Thyroid gland (tissue), 4 donors: ENCODE measurements around the gene PPP1R1B. TPM values are rescaled to one million over a fixed set of nuclear protein-coding genes. Genes with fewer than 3 reads are reported as not detected.

Experiments used
- DNase-seq, 2 donors: peaks; one replicate each; pipeline ENCODE4 v3.0.0-alpha.2; 2019
- H3K27ac ChIP-seq, 3 donors: fragments of 200-600 bp; sonication (generic); 1 replicate in 2 of 3; 2 replicates in 1 of 3; pipeline ENCODE4 v1.5.1; 2016 to 2019; ENCODE audit warnings: mild to moderate bottlenecking in 1 of 3, moderate library complexity in 1 of 3
- H3K27me3 ChIP-seq: fragments of 200-600 bp; sonication (generic); one replicate; pipeline ENCODE4 v1.5.1; 2019
- H3K36me3 ChIP-seq, 2 donors: fragments of 200-600 bp; sonication (generic); one replicate each; pipeline ENCODE4 v1.5.1; 2016 to 2019
- H3K4me1 ChIP-seq, 2 donors: fragments of 200-600 bp; sonication (generic); one replicate each; pipeline ENCODE4 v1.5.1; 2017 to 2019
- H3K4me3 ChIP-seq, 3 donors: fragments of 200-600 bp; sonication (generic); replicated peaks in 1 of 3; 1 replicate in 2 of 3; 2 replicates in 1 of 3; pipeline ENCODE4 v1.5.1; 2016; ENCODE audit warnings: mild to moderate bottlenecking in 1 of 3
- H3K9me3 ChIP-seq: fragments of 200-600 bp; sonication (generic); one replicate; pipeline ENCODE4 v1.5.1; 2017
- POLR2A ChIP-seq, 2 donors: fragments of 450-650 bp; IDR thresholded peaks; one replicate each; pipeline ENCODE4 v1.6.1; 2017; ENCODE audit warnings: antibody characterized with exemption in 2 of 2, mild to moderate bottlenecking in 2 of 2, moderate library complexity in 1 of 2
- WGBS, 2 donors: methylation state at CpG; one replicate each; pipeline ENCODE4 v1.1.5; 2017; 5-methylcytosine and 5-hydroxymethylcytosine counted together
- intact Hi-C: fragments of 100-400 bp; cut with DNase I; formaldehyde crosslinking; loops from one replicate; pipeline ENCODE4 v1.15.1; 2023
- total RNA-seq, 4 donors: library from RNA; depleted of rRNA; stranded (reverse); fragments of >200 nt; gene quantifications; one replicate each; pipeline ENCODE4 v1.2.3, GENCODE V29; 2016
- TF ChIP-seq, protein P1 (sequence below), 6 experiments: fragments of 200-600 bp in 3 of 6; fragments of 450-650 bp in 3 of 6; sonication (generic) in 3 of 6; IDR thresholded peaks; one replicate each; pipeline ENCODE4 v1.5.1; 2016 to 2019; ENCODE audit warnings: antibody characterized with exemption in 6 of 6, mild to moderate bottlenecking in 2 of 6, inconsistent platforms in 1 of 6, moderate library complexity in 1 of 6

PPP1R1B gene
- total RNA-seq, 4 donors from 2014 or later: 1.2 TPM; not detected in 3

DNA sequence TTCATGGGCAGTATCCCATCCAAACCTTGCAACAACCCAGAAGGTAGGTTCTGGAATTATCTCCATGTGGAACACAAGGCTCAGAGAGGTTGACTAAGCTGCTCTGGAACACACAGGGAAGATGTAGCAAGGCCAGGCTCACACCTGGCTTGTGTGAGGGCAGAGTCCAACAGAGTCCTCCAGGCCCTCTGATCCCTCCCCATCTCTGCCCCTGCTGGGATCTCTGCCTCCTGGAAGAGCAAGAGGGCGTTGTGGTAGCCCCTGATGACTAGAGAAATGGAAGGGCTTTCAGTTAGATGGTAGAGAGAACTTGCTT is 7.0 kb upstream of the PPP1R1B start:
- TF ChIP-seq POLR2A (IDR thresholded peaks at IDR 0.05): no peak
- TF ChIP-seq, protein P1, sequence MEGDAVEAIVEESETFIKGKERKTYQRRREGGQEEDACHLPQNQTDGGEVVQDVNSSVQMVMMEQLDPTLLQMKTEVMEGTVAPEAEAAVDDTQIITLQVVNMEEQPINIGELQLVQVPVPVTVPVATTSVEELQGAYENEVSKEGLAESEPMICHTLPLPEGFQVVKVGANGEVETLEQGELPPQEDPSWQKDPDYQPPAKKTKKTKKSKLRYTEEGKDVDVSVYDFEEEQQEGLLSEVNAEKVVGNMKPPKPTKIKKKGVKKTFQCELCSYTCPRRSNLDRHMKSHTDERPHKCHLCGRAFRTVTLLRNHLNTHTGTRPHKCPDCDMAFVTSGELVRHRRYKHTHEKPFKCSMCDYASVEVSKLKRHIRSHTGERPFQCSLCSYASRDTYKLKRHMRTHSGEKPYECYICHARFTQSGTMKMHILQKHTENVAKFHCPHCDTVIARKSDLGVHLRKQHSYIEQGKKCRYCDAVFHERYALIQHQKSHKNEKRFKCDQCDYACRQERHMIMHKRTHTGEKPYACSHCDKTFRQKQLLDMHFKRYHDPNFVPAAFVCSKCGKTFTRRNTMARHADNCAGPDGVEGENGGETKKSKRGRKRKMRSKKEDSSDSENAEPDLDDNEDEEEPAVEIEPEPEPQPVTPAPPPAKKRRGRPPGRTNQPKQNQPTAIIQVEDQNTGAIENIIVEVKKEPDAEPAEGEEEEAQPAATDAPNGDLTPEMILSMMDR (IDR thresholded peaks at IDR 0.05): no peak
- Histone ChIP-seq H3K4me1 (peaks cover 7 to 10% of the 10 kb centered on the region in 2 donors), H3K9me3 (no peaks in the 10 kb centered on the region), H3K4me3 (no peak overlapping the region), H3K27ac (no peak overlapping the region), H3K36me3 (no peaks in the 10 kb centered on the region), H3K27me3 (no peaks in the 10 kb centered on the region)
- DNase-seq: no peak
- intact Hi-C loops: loop anchor here (5.0 to 10.0 kb wide), 3 partner anchors 72 to 245 kb away; partner anchors contain the start of genes IKZF3 and ZPBP2
- 47 to 50% methylated on average over 1 of the region's 1 CpG for WGBS, 2 donors

DNA sequence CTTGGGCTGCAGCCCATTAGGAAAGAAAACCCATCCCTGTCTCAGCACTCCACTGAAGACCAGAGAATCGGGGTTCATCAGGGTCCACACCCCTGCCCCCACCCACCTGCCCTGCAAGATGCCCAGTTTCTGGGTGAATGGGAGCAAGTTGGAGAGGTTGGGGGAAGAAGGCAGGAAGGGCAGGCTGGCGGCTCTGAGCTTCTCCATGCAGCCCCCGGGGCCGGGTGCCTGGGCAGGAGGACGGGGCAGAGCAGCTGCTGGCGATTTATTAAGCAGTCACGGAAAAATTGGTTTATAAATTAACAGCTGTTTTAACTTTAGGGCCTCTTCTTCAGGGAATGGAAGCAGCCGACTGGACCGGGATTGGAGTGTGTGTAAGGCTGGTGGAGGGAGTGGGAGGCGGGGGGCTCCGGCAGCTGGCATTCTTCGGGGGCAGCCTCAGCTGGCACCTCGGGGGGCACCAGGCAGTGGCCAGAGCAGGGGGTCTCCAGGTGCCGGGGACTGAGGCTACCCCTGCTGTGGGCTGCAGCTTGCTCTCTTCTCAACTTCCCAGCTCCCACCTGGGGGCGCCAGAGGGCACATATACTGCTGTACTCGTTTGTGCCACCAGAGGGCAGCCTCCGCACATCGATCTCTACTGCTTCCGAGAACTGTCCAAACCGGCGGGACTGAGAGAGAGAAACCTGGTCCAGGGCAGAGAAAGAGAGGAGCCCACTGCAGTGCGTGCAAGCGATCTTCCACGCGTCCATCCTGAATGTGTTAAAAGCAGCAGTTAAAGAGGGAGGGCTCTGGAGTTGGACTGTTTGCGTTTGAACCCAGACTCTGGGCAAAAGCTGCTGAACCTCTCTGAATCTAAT is 5.0 kb upstream of the PPP1R1B start:
- DNase-seq: peak; percentile 80 to 86

GRCh38 chr17:39622380-39623006 is 4.3 kb upstream of the PPP1R1B start:
- Histone ChIP-seq H3K36me3 (no peaks in the 10 kb centered on the region), H3K27ac (no peak overlapping the region), H3K9me3 (no peaks in the 10 kb centered on the region), H3K4me1 (peaks cover 12 to 16% of the 10 kb centered on the region in 2 donors), H3K27me3 (peaks cover 15% of the 10 kb centered on the region), H3K4me3 (no peak overlapping the region)
- intact Hi-C loops: loop anchor here (2.0 to 10.0 kb wide), 4 partner anchors 42 to 242 kb away; partner anchors contain the start of genes IKZF3, TCAP and ZPBP2
- 52 to 55% methylated on average over 16 of the region's 16 CpGs for WGBS, 2 donors
- DNase-seq: no peak
- no peak for TF ChIP-seq POLR2A (IDR thresholded peaks at IDR 0.05)
- TF ChIP-seq, protein P1 (IDR thresholded peaks at IDR 0.05): no peak

More for the DNA sequence above, 5.0 kb upstream of the PPP1R1B start:
- H3K4me3 ChIP-seq: no peak overlapping the region
- H3K27me3 ChIP-seq: peaks cover 7% of the 10 kb centered on the region
- no peaks in the 10 kb centered on the region for H3K36me3 ChIP-seq
- TF ChIP-seq POLR2A (IDR thresholded peaks at IDR 0.05): no peak
- TF ChIP-seq, protein P1 (IDR thresholded peaks at IDR 0.05): peak; percentile 93 to 100 (median 100)
- peaks cover 10 to 14% of the 10 kb centered on the region in 2 donors for H3K4me1 ChIP-seq
- WGBS, 2 donors: 10 to 14% methylated on average over 20 to 24 of the region's 26 CpGs
- intact Hi-C loops: loop anchor here (2.0 to 10.0 kb wide), 4 partner anchors 43 to 243 kb away; partner anchors contain the start of genes IKZF3, TCAP and ZPBP2
- no peaks in the 10 kb centered on the region for H3K9me3 ChIP-seq
- no peak overlapping the region for H3K27ac ChIP-seq

DNA sequence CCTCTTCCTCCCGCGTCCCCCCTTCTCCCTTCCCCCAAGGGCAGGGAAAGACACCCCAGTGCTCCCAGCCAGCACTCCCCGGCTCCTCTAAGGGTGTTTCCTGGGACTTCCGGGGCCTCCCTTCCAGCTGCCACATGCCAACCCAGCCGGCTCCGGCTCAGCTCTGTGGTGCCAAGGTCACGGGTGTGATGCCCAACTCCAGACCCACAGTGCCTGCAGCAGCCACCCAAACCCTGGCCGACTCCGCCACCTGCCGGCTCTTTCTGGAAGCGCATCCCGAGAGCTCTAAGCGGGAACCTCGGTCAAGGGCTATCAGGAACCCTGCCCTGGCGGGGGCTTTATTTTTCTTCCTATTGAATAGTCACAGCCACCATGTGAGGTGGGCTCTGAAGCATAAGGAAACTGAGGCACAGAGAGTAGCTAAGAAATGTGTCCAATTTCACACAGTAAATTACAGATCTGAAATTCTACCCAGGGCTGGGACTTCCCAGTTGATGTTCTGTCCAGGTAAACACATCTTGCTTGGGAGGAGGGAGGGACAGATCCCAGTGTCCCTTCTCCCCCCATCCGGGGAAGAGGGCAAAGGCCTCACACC is 3.3 kb upstream of the PPP1R1B start:
- H3K27ac ChIP-seq: no peak overlapping the region
- H3K9me3 ChIP-seq: no peaks in the 10 kb centered on the region
- H3K27me3 ChIP-seq: peaks cover 15% of the 10 kb centered on the region
- DNase-seq: peak; percentile 84 to 86
- 5% methylated on average over 9 to 16 of the region's 16 CpGs for WGBS, 2 donors
- no peaks in the 10 kb centered on the region for H3K36me3 ChIP-seq
- no peak overlapping the region for H3K4me3 ChIP-seq
- peaks cover 11 to 15% of the 10 kb centered on the region in 2 donors for H3K4me1 ChIP-seq
- TF ChIP-seq, protein P1 (IDR thresholded peaks at IDR 0.05): peak; percentile 74 to 96 (median 88)
- TF ChIP-seq POLR2A (IDR thresholded peaks at IDR 0.05): no peak
- intact Hi-C loops: loop anchor here (2.0 to 10.0 kb wide), 4 partner anchors 41 to 241 kb away; partner anchors contain the start of genes IKZF3, TCAP and ZPBP2
